Activated CD4-positive, alpha-beta memory T cell treated with anti-CD3 and anti-CD28 coated beads, Interleukin-2, amount 10 ng/mL, durations not matched to agents 7 days and 5 days (primary cell): Measurements from ENCODE around the gene MACROH2A1. TPM values are rescaled to one million over a fixed set of nuclear protein-coding genes. Genes with fewer than 3 reads are reported as not detected.

Experiments used
- CTCF ChIA-PET: fragments of 350-600 bp; sonication (Branson Sonifier 250); formaldehyde crosslinking; loops from one replicate; lab custom pipeline; 2021; ENCODE audit warnings: antibody characterized with exemption, inconsistent platforms; lab: Charles Lee
- POLR2A ChIA-PET: fragments of 350-600 bp; sonication (Branson Sonifier 250); formaldehyde crosslinking; loops from one replicate; lab custom pipeline; 2021; ENCODE audit warnings: antibody characterized with exemption; lab: Charles Lee
- DNase-seq: peaks from one replicate; pipeline ENCODE4 v3.0.0-alpha.2; 2020
- H3K27ac Mint-ChIP-seq: one replicate; pipeline ENCODE4 v1.8.0; 2021; ENCODE audit warnings: mild to moderate bottlenecking, mixed read lengths
- H3K27me3 Mint-ChIP-seq: one replicate; pipeline ENCODE4 v1.8.0; 2021; ENCODE audit warnings: mixed read lengths
- H3K36me3 Mint-ChIP-seq: one replicate; pipeline ENCODE4 v1.8.0; 2021; ENCODE audit warnings: low read depth, mixed read lengths
- H3K4me1 Mint-ChIP-seq: one replicate; pipeline ENCODE4 v1.8.0; 2021; ENCODE audit warnings: mixed read lengths
- H3K4me3 Mint-ChIP-seq: one replicate; pipeline ENCODE4 v1.8.0; 2021; ENCODE audit warnings: mild to moderate bottlenecking, mixed read lengths
- H3K9me3 Mint-ChIP-seq: one replicate; pipeline ENCODE4 v1.8.0; 2021; ENCODE audit warnings: mixed read lengths
- total RNA-seq, 2 experiments: library from RNA; stranded (reverse); gene quantifications; one replicate each; pipeline ENCODE4 v1.2.3, GENCODE V29; 2021

MACROH2A1 gene
- total RNA-seq, 2 experiments from 2014 or later, result 248 to 263 TPM

DNA sequence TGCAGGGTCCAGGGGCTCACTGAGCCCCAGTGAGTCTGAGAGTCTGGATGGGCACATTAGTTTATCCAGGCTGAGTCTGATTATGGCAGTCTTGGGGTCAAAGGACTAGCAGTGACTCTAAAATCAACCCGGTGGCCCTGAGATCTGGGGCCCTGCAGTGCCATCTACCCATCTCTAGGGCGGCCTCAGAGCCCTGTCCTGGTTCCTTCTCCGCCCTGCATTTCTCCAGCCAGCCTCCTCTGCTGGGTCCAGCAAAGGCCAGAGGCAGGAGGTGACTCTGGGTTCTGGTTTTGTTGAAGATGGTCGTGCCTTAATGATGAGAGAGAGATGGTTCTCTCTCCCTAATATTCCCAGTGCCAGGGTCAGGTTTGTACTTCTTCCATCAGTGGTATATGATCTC is 33.1 kb upstream of the MACROH2A1 start:
- H3K9me3 Mint-ChIP-seq, result no peaks in the 10 kb centered on the region
- ChIA-PET POLR2A (no interaction called here), CTCF (no interaction called here)
- peaks cover 11% of the 10 kb centered on the region for H3K27me3 Mint-ChIP-seq
- no peak overlapping the region for H3K27ac Mint-ChIP-seq
- no peak for DNase-seq
- no peaks in the 10 kb centered on the region for H3K4me1 Mint-ChIP-seq
- H3K4me3 Mint-ChIP-seq, result no peak overlapping the region
- no peaks in the 10 kb centered on the region for H3K36me3 Mint-ChIP-seq

DNA sequence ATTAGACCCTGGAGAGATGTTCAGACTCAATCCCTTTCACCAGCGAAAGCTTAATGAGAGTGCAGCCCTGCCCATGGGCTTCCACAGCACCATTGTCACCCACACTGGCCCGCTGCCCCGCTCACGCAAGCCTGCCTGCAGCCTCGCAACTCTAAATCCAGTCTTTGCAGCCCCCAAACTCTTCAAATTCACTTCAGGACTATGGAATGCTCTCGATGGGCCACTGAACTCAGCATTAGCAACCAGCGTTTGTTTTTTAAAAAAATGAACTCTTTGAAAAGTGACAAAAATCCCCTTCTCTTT is 31.1 kb upstream of the MACROH2A1 start:
- CTCF ChIA-PET, result no interaction called here
- Mint-ChIP-seq H3K9me3 (no peaks in the 10 kb centered on the region), H3K36me3 (no peaks in the 10 kb centered on the region), H3K27ac (no peak overlapping the region), H3K27me3 (peaks cover 15% of the 10 kb centered on the region), H3K4me1 (peaks cover 9% of the 10 kb centered on the region), H3K4me3 (no peak overlapping the region)
- POLR2A ChIA-PET, result no interaction called here
- DNase-seq, result no peak

DNA sequence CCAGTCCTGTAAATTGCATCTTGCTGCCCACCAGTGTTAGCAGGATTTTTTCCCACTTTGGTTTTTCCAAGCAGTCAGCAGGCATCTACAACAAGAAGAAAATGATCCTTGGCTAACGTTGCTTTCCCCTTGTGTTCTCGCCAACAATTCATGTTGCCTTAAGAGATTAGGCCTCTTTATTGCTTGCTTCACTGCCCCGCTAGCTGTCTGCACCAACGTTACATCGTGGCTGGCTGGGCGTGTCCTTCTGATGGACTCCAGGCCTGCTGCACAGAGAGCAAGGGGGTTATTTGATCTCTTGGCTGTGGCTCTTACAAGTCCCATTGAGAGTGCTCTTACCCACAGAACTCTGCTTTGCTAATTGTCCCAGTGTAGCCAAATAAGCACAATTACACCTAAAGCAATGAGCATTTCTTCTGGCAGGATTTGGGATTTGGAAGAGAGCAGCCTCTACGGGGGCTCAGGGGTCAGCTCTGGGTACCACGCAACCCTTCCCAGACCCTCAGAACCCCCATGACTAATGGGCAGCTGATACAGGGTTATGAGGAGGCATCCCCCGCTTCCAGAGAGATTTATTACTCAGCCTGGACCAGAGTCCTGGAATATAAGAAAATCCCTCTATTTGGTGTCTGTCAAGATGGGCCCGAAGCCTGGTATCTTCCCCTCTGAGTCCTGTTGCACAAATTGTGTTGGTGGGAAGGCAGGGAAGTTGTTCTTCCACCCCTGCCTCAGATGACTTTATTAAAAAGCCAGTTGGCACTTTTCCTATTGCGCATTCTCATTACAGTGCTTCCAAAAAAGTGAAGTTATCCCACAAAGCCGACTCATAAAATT is 30.5 kb upstream of the MACROH2A1 start:
- ChIA-PET POLR2A (no interaction called here), CTCF (interaction anchor here (1.2 kb wide), 1 partner anchor 28 kb away, joined by 3 read pairs; no protein-coding TSS in a partner anchor)
- no peaks in the 10 kb centered on the region for H3K9me3 Mint-ChIP-seq
- H3K4me1 Mint-ChIP-seq, result peaks cover 10% of the 10 kb centered on the region
- H3K27me3 Mint-ChIP-seq, result peaks cover 15% of the 10 kb centered on the region
- no peak overlapping the region for H3K27ac Mint-ChIP-seq
- DNase-seq, result no peak
- no peaks in the 10 kb centered on the region for H3K36me3 Mint-ChIP-seq
- H3K4me3 Mint-ChIP-seq, result no peak overlapping the region

GRCh38 chr5:135428586-135428985 is 29.6 kb upstream of the MACROH2A1 start:
- Mint-ChIP-seq H3K9me3 (no peaks in the 10 kb centered on the region), H3K4me3 (no peak overlapping the region), H3K4me1 (peaks cover 10% of the 10 kb centered on the region), H3K36me3 (no peaks in the 10 kb centered on the region), H3K27me3 (peaks cover 17% of the 10 kb centered on the region), H3K27ac (no peak overlapping the region)
- CTCF ChIA-PET, result interaction anchor here (1.2 kb wide), 1 partner anchor 29 kb away, joined by 3 read pairs; no protein-coding TSS in a partner anchor
- POLR2A ChIA-PET, result no interaction called here
- no peak for DNase-seq

GRCh38 chr5:135426102-135427082 is 27.4 kb upstream of the MACROH2A1 start:
- H3K27me3 Mint-ChIP-seq, result peaks cover 21% of the 10 kb centered on the region
- H3K4me1 Mint-ChIP-seq, result peaks cover 10% of the 10 kb centered on the region
- no peak overlapping the region for H3K4me3 Mint-ChIP-seq
- no peak overlapping the region for H3K27ac Mint-ChIP-seq
- H3K36me3 Mint-ChIP-seq, result no peaks in the 10 kb centered on the region
- ChIA-PET POLR2A (interaction anchor here (1.5 to 3.4 kb wide), 2 partner anchors 27 to 32 kb away, joined by 8 to 15 read pairs; partner anchors contain the start of gene MACROH2A1), CTCF (interaction anchor here (0.8 to 2.6 kb wide), 24 partner anchors 8 to 1273 kb away, joined by 3 to 9 read pairs (median 4); no protein-coding TSS in a partner anchor)
- H3K9me3 Mint-ChIP-seq, result no peaks in the 10 kb centered on the region
- DNase-seq, result peak; percentile 34

DNA sequence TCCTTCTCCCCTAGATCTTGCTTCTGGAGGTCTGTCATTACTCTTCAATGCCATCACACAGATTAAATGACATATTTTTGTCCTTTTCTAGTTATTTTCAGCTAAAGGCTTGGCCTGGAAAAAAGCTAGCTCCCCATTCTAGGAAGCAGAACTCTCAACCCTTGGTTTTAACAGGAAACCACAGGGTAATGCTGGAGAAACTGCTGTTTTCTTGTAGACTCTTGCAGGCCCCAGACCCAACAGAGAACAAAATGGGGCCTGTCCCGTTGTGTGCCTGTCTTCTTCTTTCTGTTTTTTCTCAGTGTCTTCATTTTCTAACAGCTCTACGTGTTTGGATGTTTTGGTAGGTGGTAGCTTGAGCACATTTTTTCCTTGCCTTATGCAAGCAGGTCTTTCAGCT is 26.6 kb upstream of the MACROH2A1 start:
- no peak for DNase-seq
- peak overlapping the region; percentile 7 for H3K27ac Mint-ChIP-seq
- ChIA-PET POLR2A (interaction anchor here (1.5 to 3.4 kb wide), 2 partner anchors 27 to 31 kb away, joined by 8 to 15 read pairs; partner anchors contain the start of gene MACROH2A1), CTCF (interaction anchor here (0.8 to 2.6 kb wide), 25 partner anchors 9 to 1272 kb away, joined by 3 to 9 read pairs (median 4); no protein-coding TSS in a partner anchor)
- H3K4me3 Mint-ChIP-seq, result no peak overlapping the region
- peaks cover 10% of the 10 kb centered on the region for H3K4me1 Mint-ChIP-seq
- H3K27me3 Mint-ChIP-seq, result peaks cover 27% of the 10 kb centered on the region
- no peaks in the 10 kb centered on the region for H3K9me3 Mint-ChIP-seq
- no peaks in the 10 kb centered on the region for H3K36me3 Mint-ChIP-seq

GRCh38 chr5:135423846-135424168 is 24.8 kb upstream of the MACROH2A1 start:
- Mint-ChIP-seq H3K36me3 (no peaks in the 10 kb centered on the region), H3K9me3 (no peaks in the 10 kb centered on the region), H3K27ac (no peak overlapping the region), H3K27me3 (peaks cover 40% of the 10 kb centered on the region), H3K4me3 (no peak overlapping the region), H3K4me1 (peaks cover 10% of the 10 kb centered on the region)
- ChIA-PET CTCF (interaction anchor here (1.2 to 1.7 kb wide), 2 partner anchors 24 to 68 kb away, joined by 3 to 5 read pairs; no protein-coding TSS in a partner anchor), POLR2A (interaction anchor here (3.4 kb wide), 1 partner anchor 25 kb away, joined by 15 read pairs; the partner anchor contains the start of gene MACROH2A1)
- DNase-seq, result no peak

DNA sequence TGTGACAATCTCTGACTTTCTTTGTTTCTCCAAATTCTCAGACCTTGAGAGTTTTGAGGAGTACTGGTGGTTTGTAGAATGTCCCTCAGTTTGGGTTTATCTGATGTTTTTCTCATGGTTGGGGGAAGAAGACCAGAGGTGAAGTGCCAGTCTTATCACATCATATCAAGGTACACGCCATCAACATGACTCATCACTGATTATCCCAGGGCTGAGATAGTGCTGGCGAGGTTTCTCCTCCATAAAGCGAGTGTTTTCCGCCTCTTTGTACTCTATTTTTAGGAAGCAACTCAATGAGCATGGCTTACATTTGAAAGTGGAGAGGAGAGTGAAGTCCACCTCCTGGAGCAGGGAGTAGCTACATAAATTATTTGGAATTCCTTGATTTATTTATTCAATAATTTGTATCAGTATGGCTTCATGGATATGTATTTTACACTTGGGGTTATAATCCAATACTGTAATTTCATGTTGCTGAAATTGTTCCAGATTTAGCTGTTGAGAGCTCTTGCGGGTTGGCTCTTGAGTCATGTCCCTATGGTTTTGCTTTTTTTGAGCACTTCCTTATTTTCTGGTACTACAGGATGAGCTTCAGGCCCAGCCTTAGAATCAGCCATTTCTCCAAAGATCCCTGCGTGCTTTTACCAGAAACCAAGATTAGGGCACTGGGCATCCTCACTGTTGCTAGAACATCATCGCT is 24.3 kb upstream of the MACROH2A1 start:
- Mint-ChIP-seq H3K4me3 (no peak overlapping the region), H3K9me3 (no peaks in the 10 kb centered on the region), H3K4me1 (peaks cover 10% of the 10 kb centered on the region), H3K27me3 (peaks cover 40% of the 10 kb centered on the region), H3K27ac (no peak overlapping the region), H3K36me3 (no peaks in the 10 kb centered on the region)
- no peak for DNase-seq
- ChIA-PET POLR2A (interaction anchor here (3.4 kb wide), 1 partner anchor 24 kb away, joined by 15 read pairs; the partner anchor contains the start of gene MACROH2A1), CTCF (interaction anchor here (1.2 to 1.7 kb wide), 2 partner anchors 23 to 68 kb away, joined by 3 to 5 read pairs; no protein-coding TSS in a partner anchor)

DNA sequence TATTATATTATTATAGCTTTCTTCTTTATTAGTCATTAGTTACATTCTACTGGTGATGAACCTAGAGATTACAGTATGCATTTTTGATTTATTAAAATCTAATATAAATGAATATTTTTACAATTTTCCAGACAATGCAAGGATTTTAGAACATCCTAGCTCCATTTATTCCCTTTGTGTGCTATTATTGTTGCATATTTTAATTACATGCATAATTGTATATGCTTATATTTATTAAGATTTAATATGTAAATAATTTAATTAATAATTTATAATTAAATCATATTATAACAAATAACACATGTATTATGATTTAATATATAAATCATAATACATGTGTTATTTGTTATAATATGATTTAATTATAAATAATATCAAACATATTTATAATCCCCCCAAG is 23.4 kb upstream of the MACROH2A1 start:
- no peaks in the 10 kb centered on the region for H3K36me3 Mint-ChIP-seq
- POLR2A ChIA-PET, result no interaction called here
- no peaks in the 10 kb centered on the region for H3K9me3 Mint-ChIP-seq
- peaks cover 10% of the 10 kb centered on the region for H3K4me1 Mint-ChIP-seq
- H3K4me3 Mint-ChIP-seq, result no peak overlapping the region
- peaks cover 44% of the 10 kb centered on the region for H3K27me3 Mint-ChIP-seq
- no peak overlapping the region for H3K27ac Mint-ChIP-seq
- DNase-seq, result no peak
- CTCF ChIA-PET, result interaction anchor here (1.0 kb wide), 1 partner anchor 40 kb away, joined by 3 read pairs; no protein-coding TSS in a partner anchor

DNA sequence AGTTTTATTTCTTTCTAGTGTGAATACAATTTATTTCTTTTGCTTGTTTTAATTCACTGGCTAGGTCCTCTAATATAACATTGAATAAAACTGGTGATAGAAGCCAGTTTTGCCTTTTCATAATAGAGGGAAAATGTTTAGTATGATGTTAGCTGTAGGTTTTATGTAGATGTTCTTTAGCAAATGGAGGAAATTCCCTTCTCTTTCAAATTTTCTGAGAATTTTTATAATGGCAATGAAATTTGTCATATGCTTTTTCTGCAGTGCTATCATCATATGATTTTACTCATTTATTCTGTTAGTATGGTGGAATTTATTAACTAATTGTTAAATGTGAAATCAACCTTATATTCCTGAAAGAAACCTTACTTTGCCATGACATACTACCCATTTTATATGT is 18.1 kb upstream of the MACROH2A1 start:
- CTCF ChIA-PET, result no interaction called here
- peaks cover 69% of the 10 kb centered on the region for H3K27me3 Mint-ChIP-seq
- no peak overlapping the region for H3K27ac Mint-ChIP-seq

DNA sequence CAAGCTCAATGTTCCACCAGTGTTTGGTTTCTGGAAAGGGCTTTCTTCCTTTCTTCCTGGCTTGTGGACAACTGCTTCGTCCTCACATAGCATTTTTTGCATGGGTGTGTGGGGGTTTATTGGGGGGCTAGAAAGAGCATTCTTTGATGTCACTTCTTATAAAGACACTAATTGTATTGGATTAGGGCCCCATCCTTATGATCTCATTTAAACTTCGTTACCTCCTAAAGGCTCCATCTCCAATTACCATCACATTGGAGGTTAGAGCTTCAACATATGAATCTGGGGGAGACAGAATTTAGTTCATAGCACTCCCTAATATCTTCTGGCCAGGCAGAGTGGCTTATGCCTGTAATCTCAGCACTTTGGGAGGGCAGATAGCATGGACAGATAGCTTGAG is 6.1 kb upstream of the MACROH2A1 start:
- DNase-seq, result no peak

More for the DNA sequence above, 18.1 kb upstream of the MACROH2A1 start:
- POLR2A ChIA-PET, result no interaction called here
- H3K4me1 Mint-ChIP-seq, result no peaks in the 10 kb centered on the region
- H3K4me3 Mint-ChIP-seq, result no peak overlapping the region
- H3K9me3 Mint-ChIP-seq, result no peaks in the 10 kb centered on the region
- no peaks in the 10 kb centered on the region for H3K36me3 Mint-ChIP-seq
- DNase-seq, result no peak

DNA sequence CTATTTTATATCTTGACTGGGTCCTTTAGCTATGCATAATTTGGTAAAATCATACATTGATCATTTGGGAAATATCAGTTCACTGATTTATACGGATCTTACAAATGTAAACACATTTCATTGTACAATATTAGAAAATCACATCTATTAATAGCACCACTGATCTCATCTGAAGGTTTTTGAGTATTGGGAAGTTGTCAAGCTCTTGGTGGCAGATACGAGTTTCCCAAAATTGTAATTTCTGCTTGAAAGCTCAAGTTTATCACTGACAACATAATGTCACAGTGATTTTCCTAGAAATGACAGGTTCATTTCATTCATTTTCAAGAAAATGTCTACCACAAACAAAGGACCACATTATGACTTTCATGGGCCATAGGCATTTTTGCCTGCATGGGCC is 3.0 kb upstream of the MACROH2A1 start:
- no peak overlapping the region for H3K27ac Mint-ChIP-seq
- peaks cover 3% of the 10 kb centered on the region for H3K9me3 Mint-ChIP-seq
- no peak overlapping the region for H3K4me3 Mint-ChIP-seq
- POLR2A ChIA-PET, result no interaction called here
- peaks cover 19% of the 10 kb centered on the region for H3K27me3 Mint-ChIP-seq
- peaks cover 26% of the 10 kb centered on the region for H3K4me1 Mint-ChIP-seq
- CTCF ChIA-PET, result interaction anchor here (1.0 to 2.1 kb wide), 3 partner anchors 24 to 70 kb away, joined by 3 to 6 read pairs (median 4); no protein-coding TSS in a partner anchor
- peaks cover 8% of the 10 kb centered on the region for H3K36me3 Mint-ChIP-seq
- DNase-seq, result no peak

More for the DNA sequence above, 6.1 kb upstream of the MACROH2A1 start:
- Mint-ChIP-seq H3K4me3 (no peak overlapping the region), H3K27me3 (peaks cover 26% of the 10 kb centered on the region), H3K4me1 (peaks cover 7% of the 10 kb centered on the region), H3K36me3 (no peaks in the 10 kb centered on the region), H3K9me3 (peaks cover 3% of the 10 kb centered on the region), H3K27ac (no peak overlapping the region)
- POLR2A ChIA-PET, result no interaction called here
- CTCF ChIA-PET, result interaction anchor here (1.6 kb wide), 1 partner anchor 21 kb away, joined by 8 read pairs; no protein-coding TSS in a partner anchor
